ENCODE results near the gene CARD14.

The CARD14 gene

GRCh38 chr17:80242505-80242904 lies 72.7 kb downstream of the CARD14 start:
- no peak for TF ChIP-seq CTCF (IDR thresholded peaks at IDR 0.05)

DNA sequence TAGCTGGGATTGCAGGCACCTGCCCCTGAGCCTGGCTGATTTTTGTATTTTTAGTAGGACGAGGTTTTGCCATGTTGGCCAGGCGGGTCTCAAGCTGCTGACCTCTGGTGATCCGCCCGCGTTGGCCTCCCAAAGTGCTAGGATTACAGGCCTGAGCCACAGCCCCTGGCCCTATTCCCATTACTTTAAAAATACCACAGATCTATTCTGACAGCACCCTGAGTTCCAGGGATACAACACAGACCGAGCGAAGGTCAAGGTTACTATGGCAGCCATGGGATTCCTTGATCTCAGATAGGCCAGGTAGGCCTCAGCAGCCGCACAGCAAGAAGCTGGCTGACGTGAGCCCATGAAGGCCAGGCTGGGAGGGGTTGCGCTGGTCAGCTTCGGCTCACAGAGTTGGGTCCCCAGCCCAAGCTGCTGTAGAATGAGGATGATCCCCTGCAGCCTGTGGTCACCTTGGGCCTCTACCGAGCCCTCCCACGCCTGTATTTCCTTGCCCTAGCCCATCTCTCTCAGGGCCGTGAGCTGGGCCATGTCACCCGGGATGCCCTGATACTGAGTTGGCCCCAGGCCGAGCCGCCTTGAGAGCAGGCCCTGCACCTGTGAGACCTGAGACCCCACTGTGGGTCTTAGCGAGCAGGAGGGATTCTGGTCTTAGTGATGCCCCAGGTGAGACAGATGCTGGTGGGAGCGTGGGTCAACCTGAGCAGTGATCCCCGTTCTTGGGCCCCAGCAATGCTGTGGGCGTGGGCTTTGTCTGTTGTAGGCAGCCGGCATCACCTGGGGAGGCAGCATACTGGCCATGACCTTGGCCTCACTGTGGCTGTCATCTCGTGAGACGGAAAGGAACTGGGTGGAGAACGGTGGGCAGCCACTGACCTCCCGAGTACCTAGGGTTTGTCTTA lies 74.0 kb downstream of the CARD14 start:
- no peak for TF ChIP-seq CTCF (IDR thresholded peaks at IDR 0.05)

GRCh38 chr17:80244871-80245509 lies 75.2 kb downstream of the CARD14 start:
- TF ChIP-seq CTCF (IDR thresholded peaks at IDR 0.05) = no peak

- no peak for TF ChIP-seq CTCF (IDR thresholded peaks at IDR 0.05)
Observed at GRCh38 chr17:80245566-80246265, 75.9 kb downstream of the CARD14 start.

DNA sequence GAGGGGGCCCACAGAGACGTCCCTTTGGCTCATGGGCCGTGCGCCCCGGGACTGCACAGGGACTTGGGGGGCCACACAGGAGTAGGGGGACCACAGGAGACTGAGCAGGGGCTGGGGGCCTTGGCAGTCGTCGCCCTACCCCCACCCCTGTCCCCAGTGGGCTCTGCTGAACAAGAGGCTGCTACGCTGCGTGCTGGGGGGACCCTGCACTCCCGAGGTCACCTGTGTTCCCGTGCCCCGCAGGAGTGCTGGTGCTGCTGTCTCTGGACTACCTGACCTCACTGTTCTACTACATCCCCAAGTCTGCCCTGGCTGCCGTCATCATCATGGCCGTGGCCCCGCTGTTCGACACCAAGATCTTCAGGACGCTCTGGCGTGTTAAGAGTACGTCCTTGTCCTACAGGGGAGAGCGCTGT lies 76.4 kb downstream of the CARD14 start:
- TF ChIP-seq CTCF (IDR thresholded peaks at IDR 0.05) = no peak

DNA sequence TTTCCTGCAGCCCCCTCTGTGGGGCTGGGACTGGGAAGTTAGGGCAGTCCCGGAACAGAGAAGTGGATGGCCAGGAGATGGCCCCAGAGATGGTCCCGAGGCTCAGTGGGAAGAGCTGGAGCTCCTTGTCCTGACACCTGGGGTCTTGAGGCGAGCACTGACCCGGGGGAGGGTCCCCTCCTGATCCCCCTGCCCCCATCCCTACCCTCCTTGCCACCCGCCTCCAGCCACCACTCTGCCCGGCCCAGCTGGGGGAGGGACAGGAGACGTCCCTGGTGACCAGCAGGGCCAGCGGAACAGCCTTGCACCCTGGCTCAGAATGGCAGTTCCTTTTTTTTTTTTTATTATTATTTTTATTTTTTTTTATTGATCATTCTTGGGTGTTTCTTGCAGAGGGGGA lies 76.9 kb downstream of the CARD14 start:
- no peak for TF ChIP-seq CTCF (IDR thresholded peaks at IDR 0.05)

DNA sequence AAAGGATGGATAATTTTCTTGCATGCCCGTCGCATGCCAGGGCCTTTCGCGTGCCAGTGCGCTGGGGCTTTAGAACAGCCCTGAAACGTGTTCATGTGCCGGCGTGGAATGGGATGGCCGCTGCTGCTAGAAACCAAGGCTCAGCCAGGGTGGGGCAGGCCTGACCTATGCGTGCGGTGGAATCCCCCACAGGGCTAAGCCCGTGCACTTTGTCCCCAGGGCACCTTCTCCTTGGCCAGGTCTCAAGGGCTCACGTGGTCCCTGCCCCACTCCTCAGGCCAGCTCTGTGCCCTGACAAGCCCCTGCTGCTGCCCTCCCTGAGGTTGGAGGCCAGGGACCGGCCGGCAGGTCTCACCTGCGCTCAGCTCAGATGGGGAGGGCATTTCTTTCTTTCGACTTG lies 77.7 kb downstream of the CARD14 start:
- no peak for TF ChIP-seq CTCF (IDR thresholded peaks at IDR 0.05)

Measured in LNCAP (cell line).